ENCODE results near the gene METTL17.

DNA sequence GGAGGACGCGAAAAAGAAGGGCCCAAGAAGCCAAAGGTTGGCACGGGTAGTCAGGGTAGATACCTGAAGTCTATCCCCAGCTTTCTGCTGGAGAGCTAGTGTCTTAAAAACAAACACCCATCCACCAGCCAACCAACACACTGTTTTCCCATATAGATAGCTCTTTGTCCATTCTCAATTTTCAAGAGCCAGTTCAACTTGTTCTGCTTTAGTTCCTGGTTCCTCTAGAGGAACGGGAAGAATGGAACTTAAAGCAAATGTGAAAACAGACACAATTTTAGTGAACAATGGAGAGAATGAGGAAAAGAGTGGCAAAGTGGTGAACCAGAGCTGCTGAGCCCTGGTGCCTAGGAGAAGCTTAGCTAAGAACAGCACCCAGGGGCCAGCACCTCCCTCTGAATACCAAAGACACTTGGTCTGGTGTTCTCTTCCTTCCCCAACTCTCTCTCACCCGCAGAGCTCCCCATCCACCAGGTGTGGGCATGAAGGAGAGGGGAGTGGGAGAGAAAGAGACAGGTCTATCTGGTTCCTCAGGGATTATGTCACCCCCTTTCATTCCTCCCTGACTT lies 31.3 kb downstream of the METTL17 start:
- no peak for TF ChIP-seq CTCF (conservative IDR thresholded peaks at IDR 0.05; ENCODE audit: low read depth, low read length)
- TF ChIP-seq EZH2 (IDR thresholded peaks at IDR 0.05; ENCODE audit: borderline replicate concordance, low read depth, low read length, poor library complexity, severe bottlenecking) = no peak
